ENCODE results near the gene GP1BA. TPM values are rescaled to one million over a fixed set of nuclear protein-coding genes. Genes with fewer than 3 reads are reported as not detected.

Gene GP1BA
- total RNA-seq, 1 experiment from 2014 or later = not detected

DNA sequence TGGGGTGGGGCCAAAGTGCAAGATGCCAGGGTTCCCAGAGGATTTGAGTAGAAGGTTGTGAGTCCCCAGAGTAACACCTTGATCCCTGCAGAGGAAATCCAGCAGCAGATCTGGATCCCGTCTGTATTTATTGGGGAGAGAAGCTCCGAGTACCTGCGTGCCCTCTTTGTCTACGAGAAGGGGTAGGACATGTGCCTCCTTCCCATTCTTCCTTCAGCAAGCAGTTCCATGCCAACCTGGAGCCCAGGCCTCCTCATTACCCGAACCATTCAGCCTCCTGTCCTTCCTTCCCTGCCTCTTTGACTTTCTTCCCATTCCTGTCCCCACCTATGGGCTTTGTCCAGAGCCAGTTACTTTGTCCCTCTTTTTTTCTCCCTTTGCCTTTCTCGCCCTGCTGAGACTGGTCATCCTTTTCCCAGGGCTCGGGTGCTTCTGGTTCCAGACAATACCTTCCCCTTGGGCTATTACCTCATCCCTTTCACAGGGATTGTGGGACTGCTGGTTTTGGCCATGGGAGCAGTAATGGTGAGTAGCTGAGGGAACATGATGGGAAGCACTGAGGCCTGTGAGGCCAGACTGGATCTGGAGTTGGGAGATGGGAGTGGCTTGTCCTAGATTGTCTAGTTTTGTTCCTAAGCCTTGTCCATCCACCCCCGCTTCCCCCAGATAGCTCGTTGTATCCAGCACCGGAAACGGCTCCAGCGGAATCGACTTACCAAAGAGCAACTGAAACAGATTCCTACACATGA lies 10.9 kb downstream of the GP1BA start:
- TF ChIP-seq, protein P1, sequence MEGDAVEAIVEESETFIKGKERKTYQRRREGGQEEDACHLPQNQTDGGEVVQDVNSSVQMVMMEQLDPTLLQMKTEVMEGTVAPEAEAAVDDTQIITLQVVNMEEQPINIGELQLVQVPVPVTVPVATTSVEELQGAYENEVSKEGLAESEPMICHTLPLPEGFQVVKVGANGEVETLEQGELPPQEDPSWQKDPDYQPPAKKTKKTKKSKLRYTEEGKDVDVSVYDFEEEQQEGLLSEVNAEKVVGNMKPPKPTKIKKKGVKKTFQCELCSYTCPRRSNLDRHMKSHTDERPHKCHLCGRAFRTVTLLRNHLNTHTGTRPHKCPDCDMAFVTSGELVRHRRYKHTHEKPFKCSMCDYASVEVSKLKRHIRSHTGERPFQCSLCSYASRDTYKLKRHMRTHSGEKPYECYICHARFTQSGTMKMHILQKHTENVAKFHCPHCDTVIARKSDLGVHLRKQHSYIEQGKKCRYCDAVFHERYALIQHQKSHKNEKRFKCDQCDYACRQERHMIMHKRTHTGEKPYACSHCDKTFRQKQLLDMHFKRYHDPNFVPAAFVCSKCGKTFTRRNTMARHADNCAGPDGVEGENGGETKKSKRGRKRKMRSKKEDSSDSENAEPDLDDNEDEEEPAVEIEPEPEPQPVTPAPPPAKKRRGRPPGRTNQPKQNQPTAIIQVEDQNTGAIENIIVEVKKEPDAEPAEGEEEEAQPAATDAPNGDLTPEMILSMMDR (IDR thresholded peaks at IDR 0.05; ENCODE audit: unreplicated experiment) = no peak
- intact Hi-C loops (cut with micrococcal nuclease) = no loop called here
- H3K9me3 Mint-ChIP-seq (ENCODE audit: unreplicated experiment) = no peaks in the 10 kb centered on the region
- ChIA-PET CTCF (interaction anchor here (0.7 kb wide), 1 partner anchor 26 kb away, joined by 3 read pairs; no protein-coding TSS in a partner anchor), POLR2A (interaction anchor here (0.8 to 21.5 kb wide), 3 partner anchors 25 to 474 kb away, joined by 3 to 639 read pairs (median 182); partner anchors contain the start of gene SPAG7)
- no peak for DNase-seq (ENCODE audit: unreplicated experiment)
- BruUV-seq (replicated peaks) = no TSS peak
- H3K4me3 Mint-ChIP-seq (ENCODE audit: unreplicated experiment) = peak overlapping the region; percentile 36
- H3K27me3 Mint-ChIP-seq (ENCODE audit: insufficient read depth, unreplicated experiment) = no peaks in the 10 kb centered on the region
- H3K36me3 Mint-ChIP-seq (ENCODE audit: insufficient read depth, unreplicated experiment) = peaks cover 67% of the 10 kb centered on the region
- H3K4me1 Mint-ChIP-seq (ENCODE audit: insufficient read depth, unreplicated experiment) = peaks cover 64% of the 10 kb centered on the region
- H3K27ac Mint-ChIP-seq (ENCODE audit: low read depth, unreplicated experiment) = peak overlapping the region; percentile 98

GRCh38 chr17:4944163-4944553 lies 12.1 kb downstream of the GP1BA start:
- H3K27ac Mint-ChIP-seq (ENCODE audit: low read depth, unreplicated experiment) = peak overlapping the region; percentile 90
- DNase-seq (ENCODE audit: unreplicated experiment) = no peak
- intact Hi-C loops (cut with micrococcal nuclease) = no loop called here
- TF ChIP-seq, protein P1 (IDR thresholded peaks at IDR 0.05; ENCODE audit: unreplicated experiment) = no peak
- H3K27me3 Mint-ChIP-seq (ENCODE audit: insufficient read depth, unreplicated experiment) = no peaks in the 10 kb centered on the region
- peaks cover 59% of the 10 kb centered on the region for H3K4me1 Mint-ChIP-seq (ENCODE audit: insufficient read depth, unreplicated experiment)
- ChIA-PET POLR2A (interaction anchor here (0.7 to 21.5 kb wide), 3 partner anchors 13 to 33 kb away, joined by 3 to 639 read pairs (median 182); partner anchors contain the start of gene SPAG7), CTCF (interaction anchor here (0.7 kb wide), 2 partner anchors 34 to 155 kb away, joined by 3 read pairs; partner anchors contain the start of gene GLTPD2)
- no TSS peak for BruUV-seq (replicated peaks)
- peaks cover 68% of the 10 kb centered on the region for H3K36me3 Mint-ChIP-seq (ENCODE audit: insufficient read depth, unreplicated experiment)
- H3K4me3 Mint-ChIP-seq (ENCODE audit: unreplicated experiment) = no peak overlapping the region
- H3K9me3 Mint-ChIP-seq (ENCODE audit: unreplicated experiment) = no peaks in the 10 kb centered on the region

DNA sequence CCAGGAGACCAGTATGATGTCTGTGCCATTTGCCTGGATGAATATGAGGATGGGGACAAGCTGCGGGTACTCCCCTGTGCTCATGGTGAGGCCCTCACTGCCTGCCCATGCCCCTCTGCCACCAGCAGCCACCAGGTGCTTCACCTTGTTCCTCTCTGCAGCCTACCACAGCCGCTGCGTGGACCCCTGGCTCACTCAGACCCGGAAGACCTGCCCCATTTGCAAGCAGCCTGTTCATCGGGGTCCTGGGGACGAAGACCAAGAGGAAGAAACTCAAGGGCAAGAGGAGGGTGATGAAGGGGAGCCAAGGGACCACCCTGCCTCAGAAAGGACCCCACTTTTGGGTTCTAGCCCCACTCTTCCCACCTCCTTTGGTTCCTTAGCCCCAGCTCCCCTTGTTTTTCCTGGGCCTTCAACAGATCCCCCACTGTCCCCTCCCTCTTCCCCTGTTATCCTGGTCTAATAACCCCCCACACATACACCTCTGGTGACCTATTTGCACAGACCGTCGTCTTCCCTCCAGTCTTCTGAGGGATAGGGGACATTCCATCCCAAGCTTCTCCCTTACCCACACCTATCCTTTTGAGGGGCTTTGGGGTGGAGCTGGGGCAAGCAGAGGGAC lies 12.6 kb downstream of the GP1BA start:
- peak overlapping the region; percentile 90 for H3K27ac Mint-ChIP-seq (ENCODE audit: low read depth, unreplicated experiment)
- BruUV-seq (replicated peaks) = no TSS peak
- TF ChIP-seq, protein P1 (IDR thresholded peaks at IDR 0.05; ENCODE audit: unreplicated experiment) = no peak
- POLR2A ChIA-PET = interaction anchor here (0.6 to 21.5 kb wide), 3 partner anchors 23 to 145 kb away, joined by 3 to 639 read pairs (median 182); partner anchors contain the start of gene SPAG7
- H3K9me3 Mint-ChIP-seq (ENCODE audit: unreplicated experiment) = no peaks in the 10 kb centered on the region
- H3K4me1 Mint-ChIP-seq (ENCODE audit: insufficient read depth, unreplicated experiment) = peaks cover 59% of the 10 kb centered on the region
- CTCF ChIA-PET = interaction anchor here (0.7 to 1.7 kb wide), 2 partner anchors 35 kb away, joined by 3 to 5 read pairs; no protein-coding TSS in a partner anchor
- intact Hi-C loops (cut with micrococcal nuclease) = no loop called here
- H3K4me3 Mint-ChIP-seq (ENCODE audit: unreplicated experiment) = peak overlapping the region; percentile 74
- no peak for DNase-seq (ENCODE audit: unreplicated experiment)
- no peaks in the 10 kb centered on the region for H3K27me3 Mint-ChIP-seq (ENCODE audit: insufficient read depth, unreplicated experiment)
- peaks cover 68% of the 10 kb centered on the region for H3K36me3 Mint-ChIP-seq (ENCODE audit: insufficient read depth, unreplicated experiment)

Measured in MCF 10A (cell line).